ENCODE measurements around the gene CSNK2B.

DNA sequence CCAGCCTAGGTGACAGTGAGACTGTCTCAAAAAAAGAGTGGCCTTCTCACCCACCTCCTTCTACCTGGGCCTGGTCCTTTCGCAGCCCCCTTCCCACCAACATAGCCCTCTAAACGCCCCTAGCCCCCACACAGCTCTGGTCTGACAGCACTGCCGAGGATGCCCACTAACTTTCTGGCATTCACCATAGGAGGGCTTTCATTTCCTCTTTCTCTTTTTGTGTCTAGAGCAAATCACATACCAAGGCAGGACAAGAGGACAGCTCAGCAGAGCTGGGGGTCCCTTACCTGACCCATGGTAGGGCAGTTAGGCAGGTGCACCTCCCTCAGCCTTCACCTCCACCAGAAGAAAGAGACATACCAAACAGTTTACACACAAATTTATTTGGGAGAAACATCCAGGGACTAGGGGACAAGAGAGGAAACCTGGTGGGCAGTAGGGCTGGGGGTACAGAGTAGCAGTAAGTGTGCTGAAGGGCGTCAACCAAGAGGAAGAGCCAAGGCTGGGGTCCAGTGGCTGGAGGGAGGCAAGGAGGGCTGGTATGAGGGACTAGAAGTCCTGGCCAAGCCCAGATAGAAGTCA is 10.5 kb downstream of the CSNK2B start:
- TF ChIP-seq EZH2 (IDR thresholded peaks at IDR 0.05; ENCODE audit: low read depth), result no peak
- no peak for TF ChIP-seq CTCF (conservative IDR thresholded peaks at IDR 0.05)
